GM21447 (cell line): ENCODE measurements around the gene GRM5.
"Not testable (repeated sequence)": the region's sequence is repeated elsewhere in the genome, so short reads cannot be mapped to it uniquely, and the experiment has no call there.

ENCODE experiments used
- ATAC-seq: cut with Tn5 transposase; IDR thresholded peaks from one replicate; pipeline ENCODE4 v1.9.1; 2021; ENCODE audit not compliant: unreplicated experiment

The GRM5 gene

DNA sequence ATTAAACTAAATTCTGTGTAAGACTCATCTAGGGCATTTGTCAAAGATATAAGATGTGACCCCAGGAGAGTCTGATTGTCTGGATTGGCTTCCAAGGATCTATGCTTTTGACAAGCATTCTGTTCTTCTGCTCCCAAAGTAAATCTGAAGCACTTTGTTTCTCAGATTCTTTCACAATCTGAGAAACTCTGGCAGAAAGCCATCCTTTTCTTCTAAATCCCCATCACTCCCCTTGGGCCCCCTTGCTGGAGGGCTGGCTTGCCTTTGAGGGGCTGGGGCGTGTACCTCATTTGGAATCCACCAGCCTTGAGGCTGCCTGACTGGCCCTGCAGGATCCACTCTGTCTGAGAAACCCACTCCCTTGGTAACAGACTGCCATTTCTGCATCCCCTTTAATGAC lies 554.8 kb downstream of the GRM5 start:
- no peak for ATAC-seq

DNA sequence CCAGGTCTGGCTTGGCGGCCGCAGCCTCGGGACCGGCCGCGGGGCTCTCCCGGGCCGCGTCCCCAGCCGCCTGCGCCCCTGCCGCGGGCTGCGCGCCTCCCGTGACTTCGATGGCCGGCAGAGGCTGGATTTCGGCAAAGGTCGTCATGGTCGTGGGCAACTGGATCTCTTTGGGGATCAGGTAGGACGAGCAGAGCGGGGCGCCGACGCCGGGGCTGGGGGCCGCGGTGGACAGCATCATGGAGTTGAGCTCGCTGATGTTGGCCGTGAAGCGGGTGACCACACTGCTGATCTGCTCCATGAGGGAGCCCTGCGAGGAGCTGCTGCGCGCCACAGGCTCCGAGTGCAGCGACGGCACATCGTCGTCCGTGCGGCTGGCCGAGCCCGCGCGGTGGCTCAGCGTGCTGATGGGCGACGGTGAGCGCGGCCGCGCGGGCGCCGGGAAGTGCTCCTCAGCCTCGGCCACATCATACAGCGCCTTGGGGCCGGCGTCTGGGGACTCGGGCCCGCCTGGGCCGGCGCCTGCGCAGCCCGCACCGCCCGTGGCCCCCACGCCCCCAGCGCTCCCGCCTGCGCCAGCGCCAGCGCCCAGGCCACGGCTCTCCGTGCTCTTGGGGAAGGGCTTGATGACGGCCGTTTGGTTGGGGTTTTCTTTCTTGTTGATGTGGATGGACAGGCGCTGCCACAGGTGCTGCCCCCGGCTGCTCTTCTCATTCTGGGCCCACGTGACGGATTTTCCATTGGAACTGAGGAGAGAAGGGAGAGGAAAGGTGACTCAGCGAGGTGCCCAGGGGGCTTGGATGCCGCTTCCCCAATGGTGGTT lies 556.8 kb downstream of the GRM5 start:
- ATAC-seq = peak; percentile 62

DNA sequence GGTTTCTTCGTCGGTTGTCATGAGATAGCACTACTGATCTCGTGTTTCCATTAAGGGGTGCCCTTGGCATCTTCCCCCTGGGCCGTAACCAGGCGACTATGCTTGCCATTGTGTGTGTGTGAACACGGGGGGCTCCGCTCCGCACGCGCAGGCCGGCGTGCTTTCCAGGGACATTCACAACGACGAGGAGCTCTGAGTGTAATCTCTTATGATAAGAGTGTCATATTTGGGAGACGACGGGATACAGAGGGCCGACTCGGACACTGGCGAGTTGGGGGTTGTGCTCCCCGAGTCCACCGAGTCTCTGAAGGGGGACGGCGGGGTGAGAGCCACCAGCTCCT lies 557.4 kb downstream of the GRM5 start:
- no peak for ATAC-seq

DNA sequence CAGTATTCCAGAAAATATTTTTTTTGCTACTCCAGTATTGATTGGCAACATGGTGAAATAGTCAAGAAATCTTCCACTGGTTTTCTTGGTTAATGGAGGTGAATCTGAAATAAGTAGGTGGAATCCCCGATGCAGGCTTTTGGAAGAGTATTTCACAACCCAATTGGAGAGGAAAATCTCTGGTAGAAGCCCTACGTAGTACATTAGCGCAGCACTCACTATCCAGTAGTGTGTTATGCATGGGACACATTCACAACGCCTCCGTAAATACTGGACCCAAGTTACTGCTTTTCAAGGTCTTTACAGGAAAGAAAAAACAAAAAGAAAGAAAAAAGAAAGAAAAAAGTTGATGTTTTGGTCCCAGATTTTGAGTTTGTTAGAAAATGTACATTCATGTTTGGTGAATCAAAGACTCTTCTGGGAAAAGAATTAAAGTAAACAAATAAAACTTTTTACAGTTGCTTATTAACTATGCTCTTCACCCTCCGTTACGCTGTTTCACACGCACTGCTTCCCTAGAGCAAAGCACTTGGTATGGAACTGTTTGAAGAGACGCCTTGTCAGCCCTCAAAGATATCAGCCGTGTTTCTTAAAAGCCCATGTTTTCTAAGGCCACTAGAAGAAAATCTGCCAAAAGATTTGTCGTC lies 557.9 kb downstream of the GRM5 start:
- ATAC-seq = no peak

DNA sequence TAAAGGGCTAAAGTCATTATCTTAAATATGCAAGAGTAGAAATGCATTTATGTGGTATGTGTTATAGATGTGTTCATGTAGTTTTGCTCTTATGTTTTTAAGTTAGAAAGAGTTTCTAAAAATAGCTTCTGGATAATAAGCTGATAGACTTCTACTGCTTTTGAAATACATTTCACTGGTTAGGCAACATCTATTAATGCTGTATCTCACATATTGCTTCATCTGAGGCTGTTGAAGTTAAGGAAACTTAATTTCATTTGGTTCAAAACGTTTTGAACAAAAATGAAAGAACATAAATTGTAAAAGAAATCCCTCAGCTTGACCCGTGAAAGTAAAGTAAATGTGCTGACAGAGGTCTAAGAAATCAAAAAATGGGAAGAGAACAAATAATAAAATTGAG lies 564.2 kb downstream of the GRM5 start:
- ATAC-seq = no peak

DNA sequence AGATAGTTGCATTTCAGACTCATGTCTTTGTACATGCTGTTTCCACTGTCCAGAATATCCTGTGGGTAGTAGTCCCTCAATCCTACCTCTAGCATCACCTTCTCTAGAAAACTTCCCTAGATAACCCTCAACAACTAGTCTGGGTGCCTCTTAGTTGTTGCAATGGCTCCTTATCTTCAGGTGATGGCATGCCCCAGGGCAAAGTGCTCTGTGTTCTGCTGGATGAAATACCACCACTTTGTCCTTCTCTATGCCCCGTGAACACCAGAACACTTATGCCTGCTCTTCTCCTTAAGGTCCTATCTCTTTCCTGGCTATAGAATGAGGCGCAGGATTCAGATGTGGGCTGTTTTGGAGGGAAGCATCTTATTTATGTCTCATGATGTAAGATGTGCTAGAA lies 569.9 kb downstream of the GRM5 start:
- no peak for ATAC-seq

DNA sequence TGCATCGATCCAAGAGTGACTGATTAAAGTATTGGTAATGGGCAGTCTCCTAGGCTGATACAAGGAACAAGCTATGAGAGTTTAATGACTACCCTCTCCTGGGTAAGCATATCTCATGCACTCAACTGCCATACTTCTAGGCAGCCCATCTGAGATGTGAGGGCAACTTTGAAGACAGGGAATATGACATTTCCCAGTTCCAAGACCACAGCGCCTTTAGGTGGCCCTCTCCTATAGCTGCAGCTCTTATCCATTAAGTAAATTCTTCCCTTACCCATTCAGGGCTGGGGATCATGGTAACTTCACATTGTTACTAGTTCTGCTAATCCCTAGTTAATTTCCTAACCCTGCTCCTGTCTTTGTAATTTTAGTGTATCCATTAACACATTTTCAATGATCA lies 570.9 kb downstream of the GRM5 start:
- no peak for ATAC-seq

DNA sequence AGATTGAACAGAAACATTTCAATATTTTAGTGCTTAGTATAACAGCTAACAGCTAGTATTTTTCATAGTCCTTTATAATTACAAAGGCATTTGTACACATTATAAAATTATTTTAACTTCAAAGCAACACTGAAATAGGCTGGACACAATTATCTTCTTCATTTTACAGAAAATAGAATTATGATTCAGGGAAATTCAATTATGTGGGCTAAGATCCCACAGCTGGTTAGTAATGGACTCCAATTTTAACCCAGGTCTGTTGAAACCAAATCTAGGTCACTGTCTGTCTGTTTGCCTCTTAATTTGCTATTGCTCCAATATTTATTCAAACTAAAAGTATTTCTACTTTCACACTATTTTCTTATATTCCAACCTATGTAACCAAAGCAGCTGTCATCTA lies 574.1 kb downstream of the GRM5 start:
- ATAC-seq = no peak

DNA sequence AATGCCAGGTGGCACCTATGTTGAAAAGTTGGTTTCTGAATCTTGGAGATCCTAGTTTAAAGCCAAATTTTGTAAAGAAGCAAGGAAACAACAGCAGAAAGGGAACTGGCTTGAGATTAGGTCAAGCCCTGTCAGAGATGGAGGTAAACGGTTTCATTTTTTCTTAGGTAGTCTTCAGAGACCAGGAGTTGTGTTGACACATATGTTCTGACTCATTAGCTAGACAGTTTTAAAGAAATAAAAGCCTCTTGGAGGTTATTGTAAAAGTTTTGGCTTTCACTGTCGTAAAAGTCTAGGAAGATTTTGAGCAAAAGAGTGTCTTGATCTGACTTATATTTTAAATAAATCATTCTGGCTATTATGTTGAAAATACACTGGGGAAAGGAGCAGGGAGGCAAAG lies 576.8 kb downstream of the GRM5 start:
- no peak for ATAC-seq

DNA sequence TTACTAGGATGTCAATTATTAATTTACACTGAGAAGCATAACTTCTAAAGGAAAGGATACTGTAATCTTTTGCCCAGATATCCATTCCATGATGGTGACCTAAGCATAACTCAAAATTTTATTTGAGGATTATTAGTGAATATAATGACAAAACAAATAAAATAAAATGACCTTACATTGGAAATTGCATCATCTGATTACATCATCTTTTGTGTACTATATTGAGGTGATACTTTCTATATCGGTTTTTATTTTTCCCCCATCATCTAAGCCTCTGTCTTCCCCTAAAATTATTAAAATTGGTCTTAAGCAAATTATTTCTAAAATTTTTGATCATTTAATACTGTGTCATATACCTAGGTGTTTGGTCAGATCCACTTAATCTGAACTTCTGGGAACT lies 578.1 kb downstream of the GRM5 start:
- no peak for ATAC-seq

DNA sequence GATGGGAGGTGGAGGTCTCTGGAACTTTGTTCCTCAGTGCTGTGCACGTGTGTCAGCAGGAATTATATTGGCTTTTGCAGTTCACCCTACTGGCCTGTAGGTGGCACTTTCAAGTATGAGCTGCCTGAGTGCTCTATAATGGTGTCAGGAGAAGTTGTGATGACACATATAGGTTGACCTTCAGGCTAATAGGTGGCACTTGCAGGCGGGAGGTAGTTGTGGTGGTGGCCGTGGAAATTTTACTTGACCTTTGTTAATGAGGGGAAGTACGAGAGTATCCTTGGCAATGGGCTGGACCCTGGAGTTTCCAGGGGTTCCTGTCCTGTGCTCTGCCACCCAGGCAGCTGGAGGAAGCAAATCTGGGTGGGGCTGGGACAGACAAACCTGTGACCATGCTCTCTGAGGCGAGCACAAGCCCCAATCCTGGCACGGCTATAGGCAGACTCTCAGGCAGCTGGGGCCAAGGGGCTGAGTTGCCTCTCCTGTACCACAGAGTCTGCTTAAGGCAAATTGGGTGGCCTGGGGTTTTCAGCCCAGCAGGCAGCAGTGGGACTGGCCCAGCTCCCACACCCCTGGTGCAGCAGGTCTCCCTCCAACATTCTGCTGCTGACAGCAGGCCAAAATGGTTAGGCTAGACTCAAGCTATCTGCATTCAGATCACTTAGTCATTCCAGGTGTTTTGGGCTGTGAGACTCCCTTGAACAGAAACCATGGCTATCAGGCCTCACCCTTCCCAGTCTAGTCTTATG lies 580.7 kb downstream of the GRM5 start:
- peak; percentile 83 for ATAC-seq

DNA sequence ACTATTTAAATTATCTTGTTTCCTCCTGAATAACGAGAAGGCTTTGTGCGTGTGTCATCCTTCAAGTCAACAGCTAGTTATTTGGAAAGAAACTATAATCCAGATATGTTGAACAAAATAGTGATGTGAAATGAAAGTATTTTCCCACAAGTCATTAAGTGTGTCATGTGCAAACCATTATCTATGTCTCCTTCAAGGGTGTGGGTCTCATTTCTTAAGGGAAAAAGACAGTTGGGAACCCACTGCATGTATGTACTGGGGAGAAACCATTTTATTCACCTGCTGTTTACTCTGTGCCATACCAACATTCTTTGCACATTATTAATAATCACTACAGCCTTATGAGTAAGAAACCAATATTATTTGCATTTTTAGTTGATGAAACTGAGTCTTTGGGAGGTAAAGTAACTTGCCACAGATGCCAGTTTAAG lies 582.9 kb downstream of the GRM5 start:
- no peak for ATAC-seq

DNA sequence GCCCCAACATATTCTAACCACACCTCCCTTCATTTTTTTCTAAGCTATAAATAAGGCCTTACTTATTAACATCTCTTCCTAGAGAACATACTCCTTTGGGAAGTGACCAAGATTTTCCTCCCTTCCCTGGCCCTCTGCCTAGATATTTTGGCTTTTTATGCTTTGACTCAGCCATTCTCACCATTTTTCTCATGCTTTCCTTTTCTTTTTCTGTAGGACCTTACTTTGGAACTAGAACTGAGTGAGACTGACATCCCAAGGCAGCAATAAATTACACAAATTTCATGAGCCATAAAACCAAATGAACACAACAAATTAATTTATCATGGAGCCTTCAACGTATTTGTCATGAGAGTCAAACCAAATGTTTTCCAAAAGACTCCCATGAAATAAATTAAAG lies 585.6 kb downstream of the GRM5 start:
- ATAC-seq = no peak

DNA sequence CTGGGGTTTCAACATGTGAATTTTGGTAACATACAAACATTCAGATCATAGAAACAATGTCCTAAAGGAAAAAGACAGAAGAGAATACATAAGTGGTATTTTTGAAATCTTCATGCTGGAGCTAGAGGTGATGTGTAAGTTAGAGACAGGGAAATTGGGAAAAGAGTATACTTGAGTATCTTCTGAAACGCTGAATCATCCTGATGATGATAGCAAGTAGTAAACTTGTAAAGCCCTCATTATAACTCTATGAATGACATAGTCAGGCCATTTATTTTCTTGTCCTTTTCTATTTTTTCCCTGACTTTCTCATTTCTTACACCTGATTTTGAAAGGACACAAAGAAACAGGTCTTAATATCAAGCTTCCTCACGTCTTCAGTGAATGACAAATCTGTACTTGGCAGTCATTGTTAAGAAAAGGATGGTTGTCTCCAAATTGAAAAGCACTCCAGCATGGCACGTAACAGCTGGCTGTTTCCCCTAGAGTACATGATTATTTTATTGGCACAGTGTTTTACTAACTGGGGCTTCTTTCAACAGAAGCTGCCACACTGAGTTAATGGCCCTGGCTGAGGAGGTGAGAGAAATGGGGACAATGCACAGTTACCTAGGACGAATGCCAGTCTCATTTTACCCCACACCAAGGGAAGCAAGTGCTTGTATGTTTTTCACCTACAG lies 587.5 kb downstream of the GRM5 start:
- no peak for ATAC-seq

DNA sequence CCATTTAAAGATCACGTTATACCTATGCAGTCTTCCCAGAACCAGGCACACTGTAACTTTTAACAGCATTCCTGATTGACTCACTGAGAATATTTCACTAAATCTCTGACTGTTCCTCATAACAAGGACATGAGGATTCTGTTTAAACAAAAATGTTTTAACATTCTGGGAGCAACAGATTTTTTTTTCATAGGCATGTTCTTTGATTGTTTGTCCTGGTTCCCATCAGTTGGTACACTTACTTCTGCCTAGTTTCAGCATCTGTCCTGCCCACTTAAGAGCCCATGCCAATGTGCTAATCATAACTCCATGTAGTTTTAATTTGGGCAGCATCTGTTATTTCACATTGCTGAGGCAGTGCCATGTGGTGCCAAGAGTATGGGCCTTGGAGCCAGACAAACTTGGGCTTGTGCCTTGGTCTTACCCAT lies 589.8 kb downstream of the GRM5 start:
- ATAC-seq = no peak

DNA sequence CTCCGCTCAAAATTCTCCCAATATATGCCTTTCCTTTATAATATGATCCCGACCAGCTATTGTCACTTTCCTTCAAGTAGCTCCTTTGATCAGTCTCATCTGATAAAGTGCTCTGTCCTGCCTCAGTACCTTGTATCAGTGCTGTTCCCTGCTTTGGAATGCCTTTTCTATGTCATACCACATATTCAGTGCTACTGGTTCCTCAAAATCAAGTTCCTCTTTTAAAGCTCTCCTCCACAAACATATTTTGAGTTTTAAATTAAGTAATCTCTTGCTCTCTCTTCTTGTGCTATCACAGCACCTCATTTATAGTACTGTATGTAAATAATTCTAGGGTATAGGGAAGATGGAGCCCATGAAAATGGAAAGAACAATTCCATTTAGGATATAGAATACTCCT lies 591.1 kb downstream of the GRM5 start:
- ATAC-seq = no peak

DNA sequence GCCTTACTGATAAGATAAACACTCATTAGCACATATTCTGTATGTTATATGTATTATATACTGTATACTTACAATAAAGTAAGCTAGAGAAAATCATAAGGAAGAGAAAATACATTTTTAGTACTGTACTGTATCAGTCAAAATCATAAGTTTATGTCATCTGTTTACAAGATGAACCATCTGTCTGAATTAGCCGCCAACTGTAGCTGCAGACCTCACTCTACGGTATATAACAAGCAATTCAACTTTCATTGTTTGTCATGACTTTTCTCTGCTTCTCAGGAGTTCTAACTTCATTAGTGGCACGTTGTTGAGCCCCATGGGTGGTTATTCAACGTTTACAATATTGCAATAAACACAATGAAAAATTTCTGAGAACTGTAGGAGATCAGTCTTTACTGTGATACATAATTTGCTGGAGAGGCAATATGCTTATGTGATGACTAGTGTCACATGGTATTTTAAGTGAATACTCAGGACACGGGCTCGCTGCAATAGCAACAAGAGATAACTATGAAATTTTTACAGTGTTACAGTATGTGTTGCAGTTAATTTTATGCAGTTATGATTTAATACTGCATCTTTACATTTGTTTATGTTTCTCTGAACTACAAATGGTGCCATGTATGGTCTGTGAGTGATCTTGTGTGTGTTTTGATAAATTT lies 596.1 kb downstream of the GRM5 start:
- ATAC-seq = no peak

DNA sequence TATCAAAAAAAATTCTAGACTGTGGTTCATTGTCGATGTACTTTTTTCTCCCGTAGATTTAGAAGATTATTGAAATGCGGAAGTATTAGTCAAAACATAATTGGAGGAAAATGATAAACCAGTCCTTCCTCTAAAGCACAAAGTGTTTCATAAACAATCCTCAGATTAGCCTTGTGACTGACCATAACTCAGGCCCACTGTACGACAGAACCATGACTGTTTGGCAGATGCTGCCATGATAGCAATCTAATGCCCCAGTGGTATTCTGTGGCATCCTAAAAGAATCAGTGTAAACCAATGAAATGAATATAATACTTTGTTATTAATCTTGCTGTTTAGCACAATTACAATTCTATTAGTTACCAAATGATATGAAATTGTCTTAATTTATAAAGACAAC lies 601.3 kb downstream of the GRM5 start:
- ATAC-seq = no peak

DNA sequence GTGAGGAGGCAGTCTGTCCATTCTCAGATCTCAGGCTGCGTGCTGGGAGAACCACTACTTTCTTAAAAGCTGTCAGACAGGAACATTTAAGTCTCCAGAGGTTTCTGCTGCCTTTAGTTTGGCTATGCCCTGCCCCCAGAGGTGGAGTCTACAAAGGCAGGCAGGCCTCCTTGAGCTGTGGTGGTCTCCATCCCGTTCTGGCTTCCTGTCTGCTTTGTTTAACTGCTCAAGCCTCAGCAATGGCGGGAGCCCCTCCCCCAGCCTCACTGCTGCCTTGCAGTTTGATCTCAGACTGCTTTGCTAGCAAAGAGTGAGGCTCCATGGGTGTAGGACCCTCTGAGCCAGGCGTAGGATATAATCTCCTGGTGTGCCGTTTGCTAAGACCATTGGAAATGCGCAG lies 602.5 kb downstream of the GRM5 start:
- not testable (repeated sequence) for ATAC-seq

DNA sequence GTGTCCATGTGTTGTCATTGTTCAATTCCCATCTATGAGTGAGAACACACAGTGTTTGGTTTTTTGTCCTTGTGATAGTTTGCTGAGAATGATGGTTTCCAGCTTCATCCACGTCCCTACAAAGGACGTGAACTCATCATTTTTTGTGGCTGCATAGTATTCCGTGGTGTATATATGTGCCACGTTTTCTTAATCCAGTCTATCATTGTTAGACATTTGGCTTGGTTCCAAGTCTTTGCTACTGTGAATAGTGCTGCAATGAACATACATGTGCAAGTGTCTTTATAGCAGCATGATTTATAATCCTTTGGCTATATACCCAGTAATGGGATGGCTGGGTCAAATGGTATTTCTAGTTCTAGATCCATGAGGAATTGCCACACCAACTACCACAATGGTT lies 607.7 kb downstream of the GRM5 start:
- ATAC-seq = not testable (repeated sequence)

DNA sequence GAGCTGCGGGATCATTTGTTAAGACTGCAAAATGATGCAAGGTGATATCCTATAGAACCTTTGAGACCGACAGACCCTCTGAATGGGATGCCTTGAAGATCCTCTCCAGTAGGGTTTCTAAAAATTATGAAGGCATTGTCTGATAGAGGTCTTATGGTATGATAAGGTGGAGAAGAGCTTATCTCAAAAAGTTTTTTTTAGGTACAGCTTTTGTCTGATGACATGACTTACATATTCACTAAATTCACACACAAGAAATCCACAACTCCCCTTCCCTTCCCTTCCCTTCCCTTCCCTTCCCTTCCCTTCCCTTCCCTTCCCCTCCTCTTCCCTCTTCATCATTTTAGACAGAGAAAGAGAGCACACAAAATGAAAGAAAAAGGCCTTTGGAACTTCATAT lies 609.8 kb downstream of the GRM5 start:
- no peak for ATAC-seq
